GM20431 (cell line): ENCODE data around the gene ZNF74.
"Not testable (repeated sequence)": the region's sequence is repeated elsewhere in the genome, so short reads cannot be mapped to it uniquely, and the experiment has no call there.

ENCODE experiments used
- in situ Hi-C: fragments of 300-500 bp; cut with MseI, MboI; formaldehyde crosslinking; loops from one replicate; pipeline ENCODE4 v1.15.0; 2020; ENCODE audit warnings: low sequenced_read_pairs; ENCODE audit not compliant: unreplicated experiment

Gene ZNF74

GRCh38 chr22:20393705-20394476 lies at the start of gene ZNF74:
Gene ZNF74, plus strand, starts transcription at chr22:20394151. Its CDS starts 478 bp downstream, at chr22:20394629.
- in situ Hi-C loops = no loop called here

GRCh38 chr22:20346553-20346952 lies 47.4 kb upstream of the ZNF74 start:
- in situ Hi-C loops = not testable (repeated sequence)

- in situ Hi-C loops = not testable (repeated sequence)
These were observed 41.4 kb upstream of the ZNF74 start for GRCh38 chr22:20352536-20352935.

GRCh38 chr22:20354238-20354975 lies 39.5 kb upstream of the ZNF74 start:
- in situ Hi-C loops = no loop called here

- in situ Hi-C loops = not testable (repeated sequence)
These were observed 37.9 kb upstream of the ZNF74 start for GRCh38 chr22:20355939-20356636.

- in situ Hi-C loops = not testable (repeated sequence)
These were observed 37.0 kb upstream of the ZNF74 start for GRCh38 chr22:20356906-20357305.

GRCh38 chr22:20357967-20358366 lies 36.0 kb upstream of the ZNF74 start:
- in situ Hi-C loops = not testable (repeated sequence)

GRCh38 chr22:20358503-20359239 lies 35.3 kb upstream of the ZNF74 start:
- in situ Hi-C loops = not testable (repeated sequence)

GRCh38 chr22:20360261-20360660 lies 33.7 kb upstream of the ZNF74 start:
- in situ Hi-C loops = not testable (repeated sequence)

- in situ Hi-C loops = not testable (repeated sequence)
These were observed 32.8 kb upstream of the ZNF74 start for GRCh38 chr22:20360866-20361751.

- in situ Hi-C loops = not testable (repeated sequence)
These were observed 32.2 kb upstream of the ZNF74 start for GRCh38 chr22:20361752-20362229.

GRCh38 chr22:20362403-20362802 lies 31.5 kb upstream of the ZNF74 start:
- in situ Hi-C loops = not testable (repeated sequence)

GRCh38 chr22:20364335-20365260 lies 29.4 kb upstream of the ZNF74 start:
- in situ Hi-C loops = not testable (repeated sequence)

GRCh38 chr22:20366841-20367240 lies 27.1 kb upstream of the ZNF74 start:
- in situ Hi-C loops = not testable (repeated sequence)

GRCh38 chr22:20368875-20369274 lies 25.1 kb upstream of the ZNF74 start:
- in situ Hi-C loops = not testable (repeated sequence)

- in situ Hi-C loops = not testable (repeated sequence)
These were observed 22.3 kb upstream of the ZNF74 start for GRCh38 chr22:20371687-20372086.

- in situ Hi-C loops = not testable (repeated sequence)
These were observed 21.5 kb upstream of the ZNF74 start for GRCh38 chr22:20372406-20372854.

GRCh38 chr22:20373195-20373706 lies 20.7 kb upstream of the ZNF74 start:
- in situ Hi-C loops = not testable (repeated sequence)
